ENCODE data around the gene NFRKB. TPM values are rescaled to one million over a fixed set of nuclear protein-coding genes. Genes with fewer than 3 reads are reported as not detected.

NFRKB gene
- total and polyA plus RNA-seq, 2 of the 8 experiments (the other 6 are each of a cell fraction or from before 2014, with no cell fraction given): 17.0 to 31.0 TPM

GRCh38 chr11:129911298-129911697 lies 15.9 kb upstream of the NFRKB start:
- Histone ChIP-seq H3K14ac (ENCODE audit: insufficient read length) (no peak overlapping the region), H3K23me2 (ENCODE audit: low read depth, low read length) (no peaks in the 10 kb centered on the region), H3K4me3 (ENCODE audit: extremely low read depth in 1 of 4, insufficient read depth in 2 of 4, low read depth in 3 of 4, low read length in 4 of 4) (no peak overlapping the region), H4K20me1 (replicated peaks in 1 of 2; ENCODE audit: control insufficient read depth in 1 of 2, insufficient read depth in 2 of 2, low read length in 2 of 2) (no peaks in the 10 kb centered on the region), H3K4me1 (replicated peaks in 1 of 4; ENCODE audit: control insufficient read depth in 3 of 4, insufficient read depth in 4 of 4, low read length in 3 of 4) (no peaks in the 10 kb centered on the region), H3K9me3 (ENCODE audit: insufficient read depth in 2 of 2, low read depth in 1 of 2, low read length in 1 of 2) (no peaks in the 10 kb centered on the region), H3K56ac (replicated peaks; ENCODE audit: insufficient read length, low read depth, low read length) (no peak overlapping the region), H4K91ac (replicated peaks; ENCODE audit: insufficient read length, low read length) (no peak overlapping the region), H3K4ac (replicated peaks; ENCODE audit: insufficient read length, low read depth, low read length) (no peak overlapping the region), H2BK15ac (ENCODE audit: low read length) (no peak overlapping the region), H3K23ac (ENCODE audit: insufficient read length) (no peak overlapping the region), H2BK12ac (ENCODE audit: low read depth, low read length) (no peak overlapping the region), H3K36me3 (ENCODE audit: control insufficient read depth in 2 of 4, insufficient read depth in 4 of 4, low read length in 3 of 4) (peaks cover 8 to 37% (median 18%) of the 10 kb centered on the region in 4 experiments; a peak in 7 of 8 replicates), H4K8ac (ENCODE audit: extremely low read depth, insufficient read depth, low read length) (no peak overlapping the region), H2AFZ (ENCODE audit: low read length) (no peak overlapping the region), H3K79me2 (ENCODE audit: control insufficient read depth in 1 of 2, insufficient read depth in 2 of 2, low read length in 2 of 2) (no peaks in the 10 kb centered on the region), H2BK5ac (ENCODE audit: low read depth, low read length) (no peak overlapping the region), H2BK120ac (replicated peaks; ENCODE audit: low read depth, low read length) (no peak overlapping the region), H3K27me3 (replicated peaks in 1 of 4; ENCODE audit: control insufficient read depth in 3 of 4, extremely low read depth in 1 of 4, insufficient read depth in 3 of 4, low read length in 3 of 4) (no peaks in the 10 kb centered on the region), H3K9ac (replicated peaks in 1 of 4; ENCODE audit: extremely low read depth in 1 of 4, low read depth in 3 of 4, low read length in 3 of 4) (no peak overlapping the region), H2BK20ac (ENCODE audit: low read length) (no peak overlapping the region), H3K79me1 (ENCODE audit: low read depth, low read length) (no peaks in the 10 kb centered on the region), H3K27ac (ENCODE audit: low read depth, low read length) (no peak overlapping the region), H4K5ac (ENCODE audit: insufficient read length, low read depth, low read length) (no peak overlapping the region), H3K4me2 (ENCODE audit: insufficient read depth in 1 of 2, low read depth in 2 of 2, low read length in 2 of 2) (no peak overlapping the region), H2AK5ac (ENCODE audit: low read depth, low read length) (no peak overlapping the region), H3K18ac (ENCODE audit: extremely low read depth, low read length) (no peak overlapping the region)
- DNase-seq (ENCODE audit: low read depth in 1 of 2, low spot score in 2 of 2) (no peak), FAIRE-seq (no peak)
- CTCF ChIA-PET (ENCODE audit: partially characterized antibody): interaction anchor here (0.7 to 2.7 kb wide), 5 partner anchors 10 to 222 kb away, joined by 3 to 11 read pairs (median 5); no protein-coding TSS in a partner anchor
- WGBS, 2 experiments (ENCODE audit: extremely low coverage in 1 of 2, insufficient coverage in 1 of 2, insufficient read length in 1 of 2, insufficient replicate concordance in 2 of 2, low coverage in 1 of 2, low lambda C conversion rate in 2 of 2, missing lambda C conversion rate in 1 of 2): 95% methylated on average over 3 of the region's 3 CpGs; no CpG with 5 or more reads in 1 of the 2 experiments
- POLR2A ChIA-PET (ENCODE audit: partially characterized antibody): no interaction called here
- TF ChIP-seq RAD21 (IDR thresholded peaks at IDR 0.05 in 1 of 2, conservative IDR thresholded peaks at IDR 0.05 in 1 of 2; ENCODE audit: low read depth in 2 of 2, low read length in 2 of 2) (no peak), BACH1 (IDR thresholded peaks at IDR 0.05; ENCODE audit: low read length) (no peak), ATF3 (IDR thresholded peaks at IDR 0.05; ENCODE audit: insufficient read depth, low read depth, low read length) (no peak), CEBPB (IDR thresholded peaks at IDR 0.05; ENCODE audit: low read depth, low read length) (no peak), NANOG (IDR thresholded peaks at IDR 0.05; ENCODE audit: insufficient read depth, low read depth, low read length, poor library complexity, severe bottlenecking) (no peak), POLR2A (IDR thresholded peaks at IDR 0.05; ENCODE audit: control extremely low read depth in 1 of 2, low read depth in 2 of 2, low read length in 2 of 2) (no peak), CTBP2 (IDR thresholded peaks at IDR 0.05; ENCODE audit: borderline replicate concordance, insufficient read depth, insufficient read length, low read length) (no peak), FOSL1 (IDR thresholded peaks at IDR 0.05; ENCODE audit: insufficient read depth, low read depth, low read length) (no peak), RBBP5 (IDR thresholded peaks at IDR 0.05; ENCODE audit: borderline replicate concordance, low read depth, low read length) (no peak), CBX5 (IDR thresholded peaks at IDR 0.05; ENCODE audit: low read depth, low read length) (no peak), KDM4A (IDR thresholded peaks at IDR 0.05; ENCODE audit: low read depth, low read length, severe bottlenecking) (no peak), KDM5A (IDR thresholded peaks at IDR 0.05; ENCODE audit: low read length) (no peak), EGR1 (IDR thresholded peaks at IDR 0.05; ENCODE audit: borderline replicate concordance, low read depth, low read length) (no peak), NRF1 (IDR thresholded peaks at IDR 0.05; ENCODE audit: low read depth, low read length) (no peak)
